HG02884 (cell line): ENCODE measurements around the gene FAM83F.
"Not testable (repeated sequence)": the region's sequence is repeated elsewhere in the genome, so short reads cannot be mapped to it uniquely, and the experiment has no call there.

Experiments used
- ATAC-seq: cut with Tn5 transposase; IDR thresholded peaks from one replicate; pipeline ENCODE4 v1.9.1; 2021; ENCODE audit warnings: mild to moderate bottlenecking, moderate library complexity; ENCODE audit not compliant: unreplicated experiment

The FAM83F gene

GRCh38 chr22:40014667-40015248, 20.0 kb downstream of the FAM83F start:
- ATAC-seq = no peak

GRCh38 chr22:40015358-40015976, 20.7 kb downstream of the FAM83F start:
- no peak for ATAC-seq

- ATAC-seq = no peak
These were observed 23.3 kb downstream of the FAM83F start for GRCh38 chr22:40018051-40018450.

GRCh38 chr22:40019100-40019499, 24.3 kb downstream of the FAM83F start:
- ATAC-seq = no peak

GRCh38 chr22:40020956-40021355, 26.2 kb downstream of the FAM83F start:
- ATAC-seq = no peak

- no peak for ATAC-seq
These were observed 26.7 kb downstream of the FAM83F start for GRCh38 chr22:40021401-40022000.

- no peak for ATAC-seq
These were observed 27.9 kb downstream of the FAM83F start for GRCh38 chr22:40022536-40023240.

GRCh38 chr22:40023341-40023841, 28.6 kb downstream of the FAM83F start:
- ATAC-seq = no peak

GRCh38 chr22:40024201-40025061, 29.7 kb downstream of the FAM83F start:
- ATAC-seq = no peak

- ATAC-seq = not testable (repeated sequence)
These were observed 30.3 kb downstream of the FAM83F start for GRCh38 chr22:40025062-40025379.

- ATAC-seq = no peak
These were observed 31.1 kb downstream of the FAM83F start for GRCh38 chr22:40025856-40026255.

- no peak for ATAC-seq
These were observed 31.9 kb downstream of the FAM83F start for GRCh38 chr22:40026641-40027040.

- ATAC-seq = no peak
These were observed 32.7 kb downstream of the FAM83F start for GRCh38 chr22:40027191-40028097.

GRCh38 chr22:40028098-40028425, 33.3 kb downstream of the FAM83F start:
- ATAC-seq = no peak

GRCh38 chr22:40029189-40029890, 34.6 kb downstream of the FAM83F start:
- ATAC-seq = no peak

GRCh38 chr22:40030026-40030757, 35.4 kb downstream of the FAM83F start:
- ATAC-seq = no peak

GRCh38 chr22:40030758-40031095, 36.0 kb downstream of the FAM83F start:
- no peak for ATAC-seq

- no peak for ATAC-seq
These were observed 37.2 kb downstream of the FAM83F start for GRCh38 chr22:40031766-40032470.
